ENCODE data around the gene GPRIN3.

DNA sequence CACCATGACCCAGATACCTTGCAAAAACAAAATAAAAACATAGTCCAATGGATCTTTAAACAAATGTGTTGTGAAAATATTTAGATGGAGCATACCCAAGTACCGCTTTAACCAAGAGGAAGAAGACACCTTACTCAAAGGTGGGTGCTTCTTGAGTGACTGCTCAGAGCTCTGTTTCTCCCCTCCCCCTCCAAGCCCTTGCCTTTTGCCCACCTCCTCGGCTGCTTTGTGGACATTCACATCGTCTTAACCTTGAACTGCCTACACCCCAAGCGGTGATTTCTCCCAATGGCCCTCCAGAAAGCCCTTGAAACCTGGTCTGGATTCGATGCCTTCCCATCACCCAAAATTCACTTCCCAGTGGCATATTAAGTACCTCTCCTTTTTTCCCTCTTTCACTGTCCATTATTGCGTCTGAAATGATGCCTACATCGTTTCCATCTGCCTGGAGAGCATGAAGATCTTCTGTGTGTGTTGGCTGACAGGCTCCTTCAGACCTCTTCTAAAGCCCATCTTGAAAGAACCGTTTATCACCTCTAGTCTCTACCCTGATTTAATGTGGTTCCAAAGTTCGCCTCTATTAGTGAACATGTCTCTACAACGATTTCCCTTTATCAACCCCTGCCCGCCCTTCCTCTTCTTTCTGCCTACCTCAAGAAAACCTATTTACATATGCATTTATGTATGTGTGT, 968 bp downstream of the GPRIN3 start:
- TF ChIP-seq EZH2 (IDR thresholded peaks at IDR 0.05; ENCODE audit: borderline replicate concordance, low read depth, low read length, severe bottlenecking) = no peak
- TF ChIP-seq, protein P1, sequence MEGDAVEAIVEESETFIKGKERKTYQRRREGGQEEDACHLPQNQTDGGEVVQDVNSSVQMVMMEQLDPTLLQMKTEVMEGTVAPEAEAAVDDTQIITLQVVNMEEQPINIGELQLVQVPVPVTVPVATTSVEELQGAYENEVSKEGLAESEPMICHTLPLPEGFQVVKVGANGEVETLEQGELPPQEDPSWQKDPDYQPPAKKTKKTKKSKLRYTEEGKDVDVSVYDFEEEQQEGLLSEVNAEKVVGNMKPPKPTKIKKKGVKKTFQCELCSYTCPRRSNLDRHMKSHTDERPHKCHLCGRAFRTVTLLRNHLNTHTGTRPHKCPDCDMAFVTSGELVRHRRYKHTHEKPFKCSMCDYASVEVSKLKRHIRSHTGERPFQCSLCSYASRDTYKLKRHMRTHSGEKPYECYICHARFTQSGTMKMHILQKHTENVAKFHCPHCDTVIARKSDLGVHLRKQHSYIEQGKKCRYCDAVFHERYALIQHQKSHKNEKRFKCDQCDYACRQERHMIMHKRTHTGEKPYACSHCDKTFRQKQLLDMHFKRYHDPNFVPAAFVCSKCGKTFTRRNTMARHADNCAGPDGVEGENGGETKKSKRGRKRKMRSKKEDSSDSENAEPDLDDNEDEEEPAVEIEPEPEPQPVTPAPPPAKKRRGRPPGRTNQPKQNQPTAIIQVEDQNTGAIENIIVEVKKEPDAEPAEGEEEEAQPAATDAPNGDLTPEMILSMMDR (IDR thresholded peaks at IDR 0.05; ENCODE audit: borderline replicate concordance, extremely low read depth, low read length, poor library complexity, severe bottlenecking) = no peak

All from DND-41 (cell line).